A673 (cell line): ENCODE results near the gene RPTOR.

Experiments
- EZH2 ChIP-seq: fragments of 200-600 bp; sonication (generic); IDR thresholded peaks from 2 replicates; pipeline ENCODE4 v1.6.1; 2017; ENCODE audit warnings: borderline replicate concordance, low read depth, mild to moderate bottlenecking, mixed read lengths, antibody characterized with exemption, low read length; ENCODE audit not compliant: poor library complexity, severe bottlenecking
- TF ChIP-seq, protein P1 (sequence below): fragments of 300-800, 200-600 bp; sonication (generic); conservative IDR thresholded peaks from 2 replicates; pipeline ENCODE4 v1.5.1; 2017; ENCODE audit warnings: low read depth, mild to moderate bottlenecking, antibody characterized with exemption, low read length, moderate library complexity, mixed read lengths

DNA sequence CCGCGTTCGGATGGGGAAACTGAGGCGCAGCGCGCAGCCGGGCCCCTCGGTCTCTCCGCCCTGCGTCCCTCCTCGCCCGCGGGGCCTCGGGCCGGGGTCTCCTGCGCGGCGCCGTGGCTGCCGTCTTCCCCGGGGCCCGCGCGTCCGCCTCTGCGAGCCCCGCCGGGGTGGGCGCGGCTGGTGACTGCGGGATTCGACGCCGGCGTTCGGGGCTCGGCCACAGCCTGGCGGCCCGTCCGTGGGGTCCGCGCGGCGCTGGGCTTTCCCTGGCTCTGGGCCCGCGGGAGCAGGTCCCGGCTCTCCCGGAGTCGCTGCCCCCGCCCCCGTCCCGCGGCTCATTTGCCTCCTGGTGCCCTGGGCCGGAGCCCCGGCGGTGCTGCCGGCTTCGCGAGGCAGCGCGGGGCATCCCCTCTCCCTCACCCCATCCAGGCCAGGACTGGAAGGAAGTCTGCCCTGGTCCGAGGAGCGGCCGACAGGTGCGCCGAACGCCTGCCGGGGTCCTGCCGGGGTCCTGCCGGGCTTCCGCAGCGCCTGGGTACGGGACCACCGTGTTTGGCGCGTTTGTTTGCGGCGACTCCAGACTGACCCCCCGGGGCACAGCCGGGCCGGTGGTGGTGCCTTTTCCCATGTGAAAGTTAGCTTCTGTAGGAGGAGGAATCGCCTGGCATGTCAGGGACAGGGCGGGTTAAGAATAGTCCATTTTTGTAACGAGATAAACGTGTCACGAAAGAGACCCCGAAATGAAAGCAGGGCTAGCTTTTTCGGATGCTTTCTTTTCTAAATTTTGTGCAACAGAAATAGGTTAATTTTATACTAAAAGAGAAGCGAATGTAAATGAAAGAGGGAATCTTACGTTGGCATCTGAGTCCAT, 447.7 kb downstream of the RPTOR start:
- TF ChIP-seq, protein P1, sequence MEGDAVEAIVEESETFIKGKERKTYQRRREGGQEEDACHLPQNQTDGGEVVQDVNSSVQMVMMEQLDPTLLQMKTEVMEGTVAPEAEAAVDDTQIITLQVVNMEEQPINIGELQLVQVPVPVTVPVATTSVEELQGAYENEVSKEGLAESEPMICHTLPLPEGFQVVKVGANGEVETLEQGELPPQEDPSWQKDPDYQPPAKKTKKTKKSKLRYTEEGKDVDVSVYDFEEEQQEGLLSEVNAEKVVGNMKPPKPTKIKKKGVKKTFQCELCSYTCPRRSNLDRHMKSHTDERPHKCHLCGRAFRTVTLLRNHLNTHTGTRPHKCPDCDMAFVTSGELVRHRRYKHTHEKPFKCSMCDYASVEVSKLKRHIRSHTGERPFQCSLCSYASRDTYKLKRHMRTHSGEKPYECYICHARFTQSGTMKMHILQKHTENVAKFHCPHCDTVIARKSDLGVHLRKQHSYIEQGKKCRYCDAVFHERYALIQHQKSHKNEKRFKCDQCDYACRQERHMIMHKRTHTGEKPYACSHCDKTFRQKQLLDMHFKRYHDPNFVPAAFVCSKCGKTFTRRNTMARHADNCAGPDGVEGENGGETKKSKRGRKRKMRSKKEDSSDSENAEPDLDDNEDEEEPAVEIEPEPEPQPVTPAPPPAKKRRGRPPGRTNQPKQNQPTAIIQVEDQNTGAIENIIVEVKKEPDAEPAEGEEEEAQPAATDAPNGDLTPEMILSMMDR, result no peak
- no peak for TF ChIP-seq EZH2
